Measurements from ENCODE around the gene SIX1.

The SIX1 gene

DNA sequence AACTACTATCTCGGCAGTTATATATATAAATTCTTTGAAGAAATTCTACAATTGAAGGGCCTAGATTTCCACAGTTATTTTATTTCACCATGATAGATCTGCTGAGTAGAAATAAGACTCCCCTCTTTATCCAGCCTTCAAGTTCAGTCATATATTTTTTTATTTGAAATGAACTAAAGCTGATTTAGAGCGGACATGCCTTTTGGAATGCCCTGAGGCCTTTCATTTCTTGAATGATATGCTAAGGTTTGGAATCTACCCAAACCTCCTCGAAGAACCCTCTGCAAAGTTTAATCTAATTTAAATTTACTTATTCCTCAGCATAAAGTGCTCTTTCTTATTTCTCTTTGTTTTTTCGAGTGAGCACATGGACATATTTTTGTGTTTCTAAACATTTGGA is 15.1 kb downstream of the SIX1 start:
- TF ChIP-seq, protein P1, sequence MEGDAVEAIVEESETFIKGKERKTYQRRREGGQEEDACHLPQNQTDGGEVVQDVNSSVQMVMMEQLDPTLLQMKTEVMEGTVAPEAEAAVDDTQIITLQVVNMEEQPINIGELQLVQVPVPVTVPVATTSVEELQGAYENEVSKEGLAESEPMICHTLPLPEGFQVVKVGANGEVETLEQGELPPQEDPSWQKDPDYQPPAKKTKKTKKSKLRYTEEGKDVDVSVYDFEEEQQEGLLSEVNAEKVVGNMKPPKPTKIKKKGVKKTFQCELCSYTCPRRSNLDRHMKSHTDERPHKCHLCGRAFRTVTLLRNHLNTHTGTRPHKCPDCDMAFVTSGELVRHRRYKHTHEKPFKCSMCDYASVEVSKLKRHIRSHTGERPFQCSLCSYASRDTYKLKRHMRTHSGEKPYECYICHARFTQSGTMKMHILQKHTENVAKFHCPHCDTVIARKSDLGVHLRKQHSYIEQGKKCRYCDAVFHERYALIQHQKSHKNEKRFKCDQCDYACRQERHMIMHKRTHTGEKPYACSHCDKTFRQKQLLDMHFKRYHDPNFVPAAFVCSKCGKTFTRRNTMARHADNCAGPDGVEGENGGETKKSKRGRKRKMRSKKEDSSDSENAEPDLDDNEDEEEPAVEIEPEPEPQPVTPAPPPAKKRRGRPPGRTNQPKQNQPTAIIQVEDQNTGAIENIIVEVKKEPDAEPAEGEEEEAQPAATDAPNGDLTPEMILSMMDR (IDR thresholded peaks at IDR 0.05; ENCODE audit: low read depth, low read length, missing control alignments), result no peak
- DNase-seq (ENCODE audit: low read depth), result no peak
- no peak overlapping the region for H3K4me3 ChIP-seq (ENCODE audit: low read depth, low read length)

DNA sequence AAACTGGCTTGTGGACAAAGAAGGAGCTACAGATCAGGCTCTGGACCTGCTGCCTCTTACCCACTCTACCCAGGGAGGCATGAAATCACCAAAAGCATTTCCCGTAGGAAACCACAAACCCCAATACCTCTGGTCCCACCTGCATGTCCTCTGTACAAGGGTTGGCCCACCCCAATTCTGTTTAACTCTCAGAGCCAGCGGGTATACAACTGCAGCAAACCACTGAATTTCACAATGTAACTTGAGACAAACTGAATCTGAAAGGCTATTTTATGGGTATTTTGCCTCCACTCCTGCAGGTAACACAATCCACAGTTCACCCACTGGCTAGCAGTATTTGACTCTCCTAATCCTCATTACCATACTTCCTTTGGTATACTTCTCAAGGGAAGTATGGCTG is 16.5 kb downstream of the SIX1 start:
- no peak for DNase-seq (ENCODE audit: low read depth)
- TF ChIP-seq, protein P1 (IDR thresholded peaks at IDR 0.05; ENCODE audit: low read depth, low read length, missing control alignments), result no peak
- no peak overlapping the region for H3K4me3 ChIP-seq (ENCODE audit: low read depth, low read length)

GRCh38 chr14:60632257-60632656 is 17.0 kb downstream of the SIX1 start:
- no peak for DNase-seq (ENCODE audit: low read depth)
- H3K4me3 ChIP-seq (ENCODE audit: low read depth, low read length), result no peak overlapping the region
- TF ChIP-seq, protein P1 (IDR thresholded peaks at IDR 0.05; ENCODE audit: low read depth, low read length, missing control alignments), result no peak

GRCh38 chr14:60631842-60632241 is 17.4 kb downstream of the SIX1 start:
- H3K4me3 ChIP-seq (ENCODE audit: low read depth, low read length), result no peak overlapping the region
- no peak for DNase-seq (ENCODE audit: low read depth)
- TF ChIP-seq, protein P1 (IDR thresholded peaks at IDR 0.05; ENCODE audit: low read depth, low read length, missing control alignments), result no peak

DNA sequence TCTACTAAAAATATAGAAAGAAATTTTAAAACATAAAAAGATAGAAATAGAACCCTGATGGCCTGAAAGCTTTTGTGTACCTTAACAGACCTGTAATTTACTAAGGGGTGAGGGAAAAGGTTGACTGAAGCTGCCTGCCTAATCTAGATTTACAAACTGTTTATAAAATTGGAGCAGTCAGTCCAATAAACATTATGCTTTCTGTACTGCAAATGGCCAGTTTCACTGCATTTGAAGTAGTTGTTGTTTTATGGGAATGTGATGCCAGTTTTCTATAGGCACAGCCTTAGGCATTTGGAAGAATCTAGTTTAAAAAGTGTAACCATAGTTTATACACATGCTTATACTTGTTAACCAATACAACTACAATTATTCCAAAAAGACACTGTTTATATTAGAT is 19.1 kb downstream of the SIX1 start:
- TF ChIP-seq, protein P1 (IDR thresholded peaks at IDR 0.05; ENCODE audit: low read depth, low read length, missing control alignments), result no peak
- no peak for DNase-seq (ENCODE audit: low read depth)
- H3K4me3 ChIP-seq (ENCODE audit: low read depth, low read length), result no peak overlapping the region

DNA sequence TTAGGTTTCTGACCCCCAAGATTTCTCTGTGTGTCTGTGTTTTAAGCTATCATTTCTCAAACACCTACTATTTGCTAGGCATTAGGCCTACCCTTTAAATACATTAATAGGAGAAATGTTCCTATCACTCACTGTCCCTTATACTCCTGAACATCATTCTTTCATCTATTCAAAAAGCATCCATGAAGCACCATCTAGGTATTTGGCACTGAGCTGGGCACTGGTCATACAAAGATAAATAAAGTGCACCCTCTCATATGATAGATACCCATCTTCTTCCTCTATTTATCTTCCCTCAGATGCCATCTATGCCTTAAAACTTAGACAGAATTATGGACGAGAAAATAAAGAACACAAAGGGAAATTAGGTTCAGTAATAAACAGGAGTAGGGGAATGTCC is 20.4 kb downstream of the SIX1 start:
- no peak overlapping the region for H3K4me3 ChIP-seq (ENCODE audit: low read depth, low read length)
- DNase-seq (ENCODE audit: low read depth), result no peak
- TF ChIP-seq, protein P1 (IDR thresholded peaks at IDR 0.05; ENCODE audit: low read depth, low read length, missing control alignments), result no peak

DNA sequence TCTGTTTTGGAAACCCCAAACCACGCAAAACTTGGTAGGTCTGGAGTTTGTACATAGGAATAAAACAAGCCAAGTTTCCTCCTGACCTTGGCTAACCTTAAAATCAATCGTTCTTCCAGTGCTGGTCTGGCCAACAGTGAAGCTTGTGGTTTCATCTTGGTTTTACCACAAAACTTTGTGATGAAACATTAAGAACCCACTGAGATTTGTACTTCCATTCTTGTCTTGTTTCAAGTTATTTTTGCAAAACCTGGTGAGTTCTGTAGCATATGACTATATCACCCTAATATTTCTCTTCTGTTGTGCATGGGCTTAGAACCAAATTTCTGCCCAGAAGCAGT is 26.4 kb downstream of the SIX1 start:
- no peak for DNase-seq (ENCODE audit: low read depth)
- TF ChIP-seq, protein P1 (IDR thresholded peaks at IDR 0.05; ENCODE audit: low read depth, low read length, missing control alignments), result no peak
- no peak overlapping the region for H3K4me3 ChIP-seq (ENCODE audit: low read depth, low read length)
